Measurements from ENCODE around the gene LIPT2. TPM values are rescaled to one million over a fixed set of nuclear protein-coding genes. Genes with fewer than 3 reads are reported as not detected.

Gene LIPT2
- total and polyA plus RNA-seq, 2 donors (not counting 3 experiments of a cell fraction or from before 2014, with no cell fraction given): 1.7 to 4.1 TPM

- H3K9ac ChIP-seq (replicated peaks; ENCODE audit: extremely low read depth, insufficient read depth, low read length): no peak overlapping the region
- FAIRE-seq: no peak
- intact Hi-C loops (cut with micrococcal nuclease) (loop anchor here (10.0 kb wide), 1 partner anchor 282 kb away; the partner anchor contains the start of gene CHRDL2), dilution Hi-C loops (cut with MboI; ENCODE audit: extremely low pct_ligation_motif_present, low sequenced_read_pairs) (no loop called here)
- DNase-seq (ENCODE audit: low read depth, low spot score): no peak
- no peak overlapping the region for H3K4me3 ChIP-seq (replicated peaks in 1 of 3; ENCODE audit: insufficient read depth in 1 of 3, low read depth in 1 of 3, low read length in 3 of 3)
- H3K27me3 ChIP-seq (ENCODE audit: control insufficient read depth in 2 of 2, insufficient read depth in 2 of 2, low read length in 2 of 2): no peaks in the 10 kb centered on the region
- no peaks in the 10 kb centered on the region for H3K79me2 ChIP-seq (ENCODE audit: control insufficient read depth, insufficient read depth, low read length)
- H3K27ac ChIP-seq (ENCODE audit: insufficient read depth, low read depth, low read length): no peak overlapping the region
- no TSS peak for BruUV-seq (replicated peaks)
- no peak overlapping the region for H2AFZ ChIP-seq (ENCODE audit: low read depth, low read length)
- no peaks in the 10 kb centered on the region for H3K9me3 ChIP-seq (replicated peaks; ENCODE audit: control insufficient read depth, insufficient read depth, low read length)
- ChIA-PET POLR2A (interaction anchor here (1.8 kb wide), 1 partner anchor 41 kb away, joined by 6 read pairs; the partner anchor contains the start of gene LIPT2), CTCF (interaction anchor here (0.9 to 9.4 kb wide), 27 partner anchors 9 to 796 kb away, joined by 3 to 595 read pairs (median 10); partner anchors contain the start of genes LIPT2 and POLD3)
- H4K20me1 ChIP-seq (replicated peaks; ENCODE audit: control insufficient read depth, extremely low read depth, insufficient read depth, low read length): no peaks in the 10 kb centered on the region
- H3K9me1 ChIP-seq (replicated peaks; ENCODE audit: control insufficient read depth, extremely low read depth, insufficient read depth, low read length): no peaks in the 10 kb centered on the region
- H3K4me1 ChIP-seq (ENCODE audit: control insufficient read depth, extremely low read depth, insufficient read depth, low read length): peaks cover 11% of the 10 kb centered on the region
- TF ChIP-seq MAX (IDR thresholded peaks at IDR 0.05; ENCODE audit: insufficient read depth, insufficient read length) (no peak), CTCF (IDR thresholded peaks at IDR 0.05; ENCODE audit: extremely low read depth in 1 of 2, insufficient read depth in 1 of 2, low read depth in 1 of 2, low read length in 2 of 2) (no peak), POLR2AphosphoS5 (IDR thresholded peaks at IDR 0.05; ENCODE audit: insufficient read depth, low read depth, low read length) (no peak), FOS (IDR thresholded peaks at IDR 0.05; ENCODE audit: borderline replicate concordance, insufficient read depth, low read length) (no peak), GATA2 (IDR thresholded peaks at IDR 0.05; ENCODE audit: insufficient read depth, insufficient read length, low read depth, low read length) (no peak), JUN (IDR thresholded peaks at IDR 0.05; ENCODE audit: borderline replicate concordance, insufficient read depth, insufficient read length, low read depth) (no peak), POLR2A (IDR thresholded peaks at IDR 0.05; ENCODE audit: low read depth, low read length) (no peak), EZH2 (IDR thresholded peaks at IDR 0.05; ENCODE audit: borderline replicate concordance, low read depth, low read length, severe bottlenecking) (no peak), MYC (IDR thresholded peaks at IDR 0.05; ENCODE audit: low read depth, low read length) (no peak)
- no peaks in the 10 kb centered on the region for H3K36me3 ChIP-seq (ENCODE audit: control insufficient read depth in 2 of 2, extremely low read depth in 1 of 2, insufficient read depth in 2 of 2, low read length in 2 of 2)
- no peak overlapping the region for H3K4me2 ChIP-seq (ENCODE audit: insufficient read depth, low read length)
Observed at GRCh38 chr11:74452366-74452765, 41.2 kb downstream of the LIPT2 start.
